Mesendoderm (in vitro differentiated cells): ENCODE results near the gene LOC128125822.
A peak's percentile ranks its signal among the peaks of the same experiment; 100 is the strongest.

ENCODE experiments used
- DNase-seq: peaks from one replicate; pipeline ENCODE4 v3.0.0; 2013
- H2AK5ac ChIP-seq: 2 replicates; pipeline ENCODE4 v1.6.1; 2013; ENCODE audit warnings: low read length, inconsistent platforms
- H2BK120ac ChIP-seq: 2 replicates; pipeline ENCODE4 v1.6.1; 2013; ENCODE audit warnings: low read depth, mild to moderate bottlenecking, low read length, moderate library complexity, mixed read lengths
- H2BK15ac ChIP-seq: replicated peaks from 2 replicates; pipeline ENCODE4 v1.6.1; 2013; ENCODE audit warnings: low read depth, mild to moderate bottlenecking, moderate library complexity
- H2BK5ac ChIP-seq: 2 replicates; pipeline ENCODE4 v1.6.1; 2013; ENCODE audit warnings: low read length, inconsistent platforms
- H3K18ac ChIP-seq: 2 replicates; pipeline ENCODE4 v1.6.1; 2013; ENCODE audit warnings: mild to moderate bottlenecking, low read length, mixed read lengths
- H3K23ac ChIP-seq: one replicate; pipeline ENCODE4 v1.6.1; 2013; ENCODE audit warnings: low read length
- H3K27ac ChIP-seq: 2 replicates; pipeline ENCODE4 v1.5.1; 2013; ENCODE audit warnings: low read depth, mild to moderate bottlenecking, inconsistent platforms, low read length, moderate library complexity
- H3K27me3 ChIP-seq: 2 replicates; pipeline ENCODE4 v1.6.1; 2013; ENCODE audit warnings: low read length, control low read depth, mild to moderate bottlenecking, inconsistent platforms; ENCODE audit not compliant: insufficient read depth, poor library complexity
- H3K36me3 ChIP-seq: 2 replicates; pipeline ENCODE4 v1.6.1; 2013; ENCODE audit warnings: low read length, inconsistent platforms; ENCODE audit not compliant: control insufficient read depth, insufficient read depth
- H3K4ac ChIP-seq: one replicate; pipeline ENCODE4 v1.6.1; 2013; ENCODE audit warnings: low read depth, mild to moderate bottlenecking, low read length, moderate library complexity
- H3K4me1 ChIP-seq: 2 replicates; pipeline ENCODE4 v1.6.1; 2013; ENCODE audit warnings: low read depth, low read length, inconsistent platforms; ENCODE audit not compliant: control insufficient read depth
- H3K4me2 ChIP-seq: 2 replicates; pipeline ENCODE4 v1.6.1; 2013; ENCODE audit warnings: low read length
- H3K4me3 ChIP-seq: 2 replicates; pipeline ENCODE4 v1.5.1; 2013; ENCODE audit warnings: mild to moderate bottlenecking, low read length
- H3K56ac ChIP-seq: one replicate; pipeline ENCODE4 v1.6.1; 2013; ENCODE audit warnings: low read length
- H3K79me1 ChIP-seq: 2 replicates; pipeline ENCODE4 v1.6.1; 2013; ENCODE audit warnings: low read length, inconsistent platforms
- H3K79me2 ChIP-seq: 2 replicates; pipeline ENCODE4 v1.6.1; 2013; ENCODE audit warnings: mild to moderate bottlenecking, low read length; ENCODE audit not compliant: control insufficient read depth, insufficient read depth
- H3K9ac ChIP-seq: 2 replicates; pipeline ENCODE4 v1.6.1; 2013; ENCODE audit warnings: low read length, inconsistent platforms
- H4K5ac ChIP-seq: one replicate; pipeline ENCODE4 v1.6.1; 2013; ENCODE audit warnings: low read length
- H4K8ac ChIP-seq: one replicate; pipeline ENCODE4 v1.6.1; 2013; ENCODE audit warnings: low read depth, mild to moderate bottlenecking, control low read depth, low read length, moderate library complexity
- WGBS: extraction: QIAGEN DNeasy Blood & Tissue Kit; methylation state at CpG from one replicate; pipeline ENCODE4 v1.1.7; 2013; ENCODE audit warnings: low lambda C conversion rate, missing lambda C conversion rate; ENCODE audit not compliant: insufficient coverage; ENCODE audit errors: extremely low coverage; 5-methylcytosine and 5-hydroxymethylcytosine counted together

Gene LOC128125822

GRCh38 chr6:63527658-63528514 lies 44.4 kb upstream of the LOC128125822 start:
- no peak overlapping the region for H2AK5ac ChIP-seq
- H3K79me2 ChIP-seq: no peaks in the 10 kb centered on the region
- no peak overlapping the region for H3K23ac ChIP-seq
- H2BK5ac ChIP-seq: no peak overlapping the region
- H3K36me3 ChIP-seq: no peaks in the 10 kb centered on the region
- DNase-seq: peak; percentile 35
- H3K79me1 ChIP-seq: no peaks in the 10 kb centered on the region
- H3K4me1 ChIP-seq: no peaks in the 10 kb centered on the region
- no peak overlapping the region for H3K9ac ChIP-seq
- H3K18ac ChIP-seq: no peak overlapping the region
- no peak overlapping the region for H2BK15ac ChIP-seq
- H3K56ac ChIP-seq: no peak overlapping the region
- no peak overlapping the region for H3K27ac ChIP-seq
- no peak overlapping the region for H3K4me3 ChIP-seq
- H3K4me2 ChIP-seq: no peak overlapping the region
- WGBS: no CpG with 5 or more reads among the region's 6 CpGs
- H3K27me3 ChIP-seq: peaks cover 3% of the 10 kb centered on the region
- H4K5ac ChIP-seq: no peak overlapping the region
- H4K8ac ChIP-seq: no peak overlapping the region
- H2BK120ac ChIP-seq: no peak overlapping the region
- no peak overlapping the region for H3K4ac ChIP-seq

GRCh38 chr6:63529498-63529897 lies 42.8 kb upstream of the LOC128125822 start:
- DNase-seq: no peak
- Histone ChIP-seq H3K79me2 (no peaks in the 10 kb centered on the region), H3K4me1 (no peaks in the 10 kb centered on the region), H3K79me1 (no peaks in the 10 kb centered on the region), H2BK5ac (no peak overlapping the region), H3K4me3 (no peak overlapping the region), H3K23ac (no peak overlapping the region), H3K56ac (no peak overlapping the region), H4K8ac (no peak overlapping the region), H3K18ac (no peak overlapping the region), H2BK120ac (no peak overlapping the region), H3K4me2 (no peak overlapping the region), H3K27ac (no peak overlapping the region), H3K9ac (no peak overlapping the region), H2BK15ac (no peak overlapping the region), H3K4ac (no peak overlapping the region), H4K5ac (no peak overlapping the region), H3K27me3 (peaks cover 3% of the 10 kb centered on the region), H3K36me3 (no peaks in the 10 kb centered on the region), H2AK5ac (no peak overlapping the region)
- no CpG with 5 or more reads among the region's 4 CpGs for WGBS

- Histone ChIP-seq H3K56ac (no peak overlapping the region), H2BK5ac (no peak overlapping the region), H2BK120ac (no peak overlapping the region), H3K18ac (no peak overlapping the region), H3K4me1 (no peaks in the 10 kb centered on the region), H3K79me2 (no peaks in the 10 kb centered on the region), H3K4me3 (no peak overlapping the region), H4K8ac (no peak overlapping the region), H2BK15ac (no peak overlapping the region), H3K4me2 (no peak overlapping the region), H3K36me3 (no peaks in the 10 kb centered on the region), H3K27ac (no peak overlapping the region), H2AK5ac (no peak overlapping the region), H3K4ac (no peak overlapping the region), H3K27me3 (peaks cover 3% of the 10 kb centered on the region), H3K23ac (no peak overlapping the region), H4K5ac (no peak overlapping the region), H3K79me1 (no peaks in the 10 kb centered on the region), H3K9ac (no peak overlapping the region)
- WGBS: no CpG with 5 or more reads among the region's 3 CpGs
- no peak for DNase-seq
Measured at GRCh38 chr6:63530182-63530581, 42.1 kb upstream of the LOC128125822 start.

GRCh38 chr6:63530991-63531390 lies 41.3 kb upstream of the LOC128125822 start:
- Histone ChIP-seq H4K5ac (no peak overlapping the region), H3K56ac (no peak overlapping the region)
- WGBS: no CpG with 5 or more reads among the region's 1 CpG

GRCh38 chr6:63533026-63533425 lies 39.3 kb upstream of the LOC128125822 start:
- H4K5ac ChIP-seq: no peak overlapping the region
- H3K56ac ChIP-seq: no peak overlapping the region
- H3K27ac ChIP-seq: no peak overlapping the region
- H3K18ac ChIP-seq: no peak overlapping the region
- no peak overlapping the region for H3K4me2 ChIP-seq
- H3K79me2 ChIP-seq: no peaks in the 10 kb centered on the region
- no peak overlapping the region for H2AK5ac ChIP-seq
- no peak overlapping the region for H3K4ac ChIP-seq
- no peaks in the 10 kb centered on the region for H3K4me1 ChIP-seq
- H3K79me1 ChIP-seq: no peaks in the 10 kb centered on the region
- no peaks in the 10 kb centered on the region for H3K36me3 ChIP-seq
- no peak overlapping the region for H2BK120ac ChIP-seq
- no CpG with 5 or more reads among the region's 3 CpGs for WGBS
- no peak for DNase-seq
- peaks cover 3% of the 10 kb centered on the region for H3K27me3 ChIP-seq
- H4K8ac ChIP-seq: no peak overlapping the region
- H3K4me3 ChIP-seq: no peak overlapping the region
- H3K23ac ChIP-seq: no peak overlapping the region
- H3K9ac ChIP-seq: no peak overlapping the region
- no peak overlapping the region for H2BK5ac ChIP-seq
- H2BK15ac ChIP-seq: no peak overlapping the region

More at GRCh38 chr6:63530991-63531390, 41.3 kb upstream of the LOC128125822 start:
- DNase-seq: no peak
- H3K27ac ChIP-seq: no peak overlapping the region
- peaks cover 3% of the 10 kb centered on the region for H3K27me3 ChIP-seq
- H2BK5ac ChIP-seq: no peak overlapping the region
- H3K18ac ChIP-seq: no peak overlapping the region
- H3K9ac ChIP-seq: no peak overlapping the region
- no peak overlapping the region for H4K8ac ChIP-seq
- H3K79me1 ChIP-seq: no peaks in the 10 kb centered on the region
- H3K4me2 ChIP-seq: no peak overlapping the region
- H3K4me1 ChIP-seq: no peaks in the 10 kb centered on the region
- H3K4ac ChIP-seq: no peak overlapping the region
- H2BK120ac ChIP-seq: no peak overlapping the region
- H3K23ac ChIP-seq: no peak overlapping the region
- no peak overlapping the region for H2BK15ac ChIP-seq
- no peaks in the 10 kb centered on the region for H3K36me3 ChIP-seq
- H3K4me3 ChIP-seq: no peak overlapping the region
- H3K79me2 ChIP-seq: no peaks in the 10 kb centered on the region
- no peak overlapping the region for H2AK5ac ChIP-seq

GRCh38 chr6:63533952-63534351 lies 38.3 kb upstream of the LOC128125822 start:
- Histone ChIP-seq H3K18ac (no peak overlapping the region), H3K27me3 (peaks cover 3% of the 10 kb centered on the region), H3K23ac (no peak overlapping the region), H4K8ac (no peak overlapping the region), H3K36me3 (no peaks in the 10 kb centered on the region), H2AK5ac (no peak overlapping the region), H3K79me2 (no peaks in the 10 kb centered on the region), H3K56ac (no peak overlapping the region), H3K4ac (no peak overlapping the region), H3K9ac (no peak overlapping the region), H2BK15ac (no peak overlapping the region), H3K79me1 (no peaks in the 10 kb centered on the region), H2BK120ac (no peak overlapping the region), H4K5ac (no peak overlapping the region), H3K4me1 (no peaks in the 10 kb centered on the region), H3K4me3 (no peak overlapping the region), H3K27ac (no peak overlapping the region), H3K4me2 (no peak overlapping the region), H2BK5ac (no peak overlapping the region)
- no peak for DNase-seq
- WGBS: no CpG with 5 or more reads among the region's 4 CpGs
